Activated CD4-positive, alpha-beta T cell treated with anti-CD3 and anti-CD28 coated beads, Interleukin-2, amount 50 U/mL, for 24 hours (primary cell): ENCODE data around the gene HHAT.

Experiments
- DNase-seq, 2 donors: peaks; one replicate each; pipeline ENCODE4 v3.0.0-alpha.2; 2020; ENCODE audit warnings: low read depth in 1 of 2, low spot score in 1 of 2

HHAT gene

DNA sequence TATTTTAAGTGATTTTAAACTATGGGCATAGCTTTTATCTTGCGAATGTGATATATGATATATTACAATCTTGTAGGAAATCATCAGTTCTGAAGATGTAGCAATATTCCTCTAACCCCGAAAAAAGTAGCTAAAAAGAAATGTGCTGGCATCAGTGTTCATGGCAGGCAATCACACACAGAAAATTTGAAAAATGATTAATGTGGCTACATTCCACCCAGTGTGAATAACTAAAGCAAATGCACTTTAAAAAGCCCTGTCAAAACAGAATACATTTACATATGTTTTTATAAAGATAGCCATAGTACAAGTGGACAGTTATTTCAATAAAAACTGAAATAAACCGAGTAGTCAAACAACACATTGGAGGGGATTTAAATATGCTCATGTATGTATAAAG lies 260.2 kb downstream of the HHAT start:
- DNase-seq = no peak

DNA sequence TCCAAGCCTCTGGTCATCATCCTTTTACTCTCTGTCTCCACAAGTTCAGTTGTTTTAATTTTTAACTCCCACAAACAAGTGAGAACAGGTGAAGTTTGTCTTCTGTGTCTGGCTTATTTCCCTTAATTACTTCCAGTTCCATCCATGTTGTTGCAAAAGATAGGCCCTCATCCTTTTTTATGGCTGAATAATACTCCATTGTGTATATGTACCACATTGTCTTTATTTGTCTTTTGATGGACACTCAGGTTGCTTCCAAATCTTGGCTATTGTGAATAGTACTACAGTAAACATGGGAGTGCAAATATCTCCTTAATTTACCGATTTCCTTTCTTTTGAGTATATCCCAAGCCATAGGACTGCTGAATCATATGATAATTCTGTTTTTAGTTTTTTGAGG lies 262.5 kb downstream of the HHAT start:
- no peak for DNase-seq

DNA sequence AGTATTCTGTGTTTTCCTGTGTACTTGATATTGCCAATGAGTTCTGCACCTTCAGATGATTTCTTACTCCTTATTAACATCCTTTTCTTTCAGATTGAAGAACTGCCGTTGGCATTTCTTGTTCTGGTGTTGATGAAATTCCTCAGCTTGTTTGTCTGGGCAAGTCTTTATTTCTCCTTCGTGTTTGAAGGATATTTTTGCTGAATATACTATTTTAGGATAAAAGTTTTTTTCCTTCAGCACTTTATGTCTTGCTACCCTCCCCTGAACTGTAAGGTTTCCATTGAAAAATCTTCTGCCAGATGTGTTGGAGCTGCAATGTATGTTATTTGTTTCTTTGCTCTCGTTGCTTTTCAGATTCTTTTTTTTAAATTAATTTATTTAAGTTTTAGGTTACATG lies 265.9 kb downstream of the HHAT start:
- no peak for DNase-seq

DNA sequence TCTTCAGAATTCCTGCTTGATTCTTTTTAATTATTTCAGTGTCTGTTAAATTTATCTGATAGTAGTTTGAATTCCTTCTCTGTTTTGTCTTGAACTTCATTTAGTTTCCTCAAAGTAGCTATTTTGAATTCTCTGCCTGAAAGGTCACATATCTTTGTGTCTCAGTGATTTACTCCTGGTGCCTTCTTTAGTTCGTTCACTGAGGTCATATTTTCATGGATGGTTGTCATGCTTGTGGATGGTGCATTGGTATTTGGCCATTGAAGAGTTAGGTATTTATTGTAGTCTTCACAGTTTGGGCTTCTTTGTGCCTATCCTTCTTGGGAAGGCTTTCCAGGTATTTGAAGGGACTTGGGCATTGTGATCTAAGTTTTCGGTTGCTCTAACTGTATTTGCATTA lies 267.9 kb downstream of the HHAT start:
- no peak for DNase-seq

DNA sequence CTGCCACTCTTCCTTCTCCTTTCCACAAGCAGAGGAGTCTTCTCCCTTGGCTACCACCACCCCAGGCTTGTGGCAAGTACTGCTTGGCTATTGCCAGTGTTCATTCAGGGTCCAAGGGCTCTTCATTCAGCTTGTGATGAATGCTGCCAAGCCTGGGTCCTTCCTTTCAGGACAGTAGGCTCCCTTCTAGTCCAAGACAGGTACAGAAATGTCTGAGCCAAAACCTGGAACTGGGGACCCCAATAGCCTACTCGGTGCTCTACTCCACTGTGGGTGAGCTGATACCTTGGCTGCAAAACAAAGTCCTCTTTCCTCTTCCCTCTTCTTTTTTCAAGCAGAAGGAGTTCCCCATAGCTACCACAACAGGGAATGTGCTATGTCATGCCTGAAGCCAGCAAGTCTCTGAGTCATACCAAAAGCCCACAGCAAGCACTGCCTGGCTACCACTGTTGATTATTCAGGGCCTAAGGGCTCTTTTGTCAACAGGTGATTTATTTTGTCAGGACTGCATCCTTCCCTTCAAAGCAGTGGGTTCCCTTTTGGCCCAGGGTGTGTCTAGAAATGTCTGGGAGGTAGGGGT lies 268.9 kb downstream of the HHAT start:
- DNase-seq = no peak

DNA sequence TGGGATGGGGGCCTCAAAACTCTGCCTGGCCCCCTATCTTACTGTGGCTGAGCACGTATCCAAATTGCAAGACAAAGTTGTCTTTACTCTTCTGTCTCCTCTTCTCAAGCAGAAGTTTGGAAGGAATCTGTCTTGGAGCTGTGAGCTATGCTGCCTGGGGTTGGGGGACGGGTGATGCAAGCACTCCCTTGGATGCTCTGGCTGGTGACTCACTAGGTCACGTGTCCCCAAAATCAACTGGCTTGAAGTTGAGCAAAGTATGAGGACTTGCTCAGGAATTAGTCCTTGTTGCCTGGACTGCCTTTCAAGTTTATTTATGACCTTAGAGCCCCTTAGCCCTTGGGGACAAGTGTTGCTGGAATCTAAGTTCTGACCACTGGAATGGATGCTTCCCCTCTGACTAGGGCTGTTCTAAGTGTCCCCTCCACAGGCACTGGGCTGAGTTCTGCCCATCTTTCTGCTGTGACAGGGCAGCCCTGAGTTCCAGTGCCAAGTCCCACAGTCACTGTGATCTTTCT lies 269.5 kb downstream of the HHAT start:
- DNase-seq = no peak

DNA sequence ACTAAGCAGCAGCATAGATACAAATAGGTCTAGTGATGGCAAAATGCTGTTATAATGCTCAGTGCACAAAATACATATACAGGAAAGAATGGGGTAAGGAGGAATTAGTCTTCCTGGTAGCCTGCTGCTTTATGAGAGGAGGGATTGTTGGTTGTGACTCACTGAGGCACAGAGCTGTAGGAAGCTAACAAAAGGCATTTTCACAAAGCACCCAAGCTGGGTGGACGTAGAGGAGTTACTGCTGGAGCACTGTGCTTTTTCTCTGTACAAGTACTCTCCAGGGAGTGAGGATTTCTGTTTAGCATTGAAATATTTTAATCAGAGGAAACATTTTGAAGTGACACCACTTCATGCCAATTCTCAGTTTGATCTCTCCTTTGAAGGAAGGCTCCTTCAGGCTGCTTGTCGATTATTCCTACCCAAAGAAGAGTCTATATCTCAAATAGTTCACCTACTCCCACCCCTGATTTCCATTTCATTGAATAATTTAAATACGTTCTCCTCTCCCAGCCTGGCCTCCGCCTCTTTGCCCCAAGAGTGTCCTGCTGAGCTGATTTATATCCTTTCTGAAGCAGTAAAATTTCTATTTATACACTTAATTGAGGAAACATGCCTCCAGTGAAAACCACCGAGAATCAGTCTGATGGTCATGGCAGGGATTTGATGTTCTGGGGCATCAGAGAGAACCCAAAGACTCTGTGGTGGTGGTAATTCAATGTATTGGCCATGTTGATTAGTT lies 271.9 kb downstream of the HHAT start:
- no peak for DNase-seq

DNA sequence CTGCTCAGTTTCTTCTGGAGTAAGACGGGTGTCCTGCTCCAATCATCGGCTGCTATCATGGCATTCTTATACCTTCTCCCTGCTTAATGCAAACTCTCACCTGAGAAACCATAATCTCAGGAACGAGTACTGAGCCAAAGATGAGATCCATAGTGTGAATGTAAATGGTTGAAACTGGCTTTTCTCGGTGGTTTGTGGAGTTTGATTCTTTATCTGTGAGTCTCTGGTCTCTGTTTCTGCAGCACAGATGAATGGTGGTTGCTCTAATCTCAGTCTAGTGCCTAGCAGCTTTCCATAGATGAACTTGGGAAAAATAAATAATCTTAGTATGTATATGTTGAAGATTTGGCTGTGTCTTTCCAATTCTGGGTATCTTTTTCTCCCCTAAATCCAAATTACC lies 274.4 kb downstream of the HHAT start:
- DNase-seq = no peak

DNA sequence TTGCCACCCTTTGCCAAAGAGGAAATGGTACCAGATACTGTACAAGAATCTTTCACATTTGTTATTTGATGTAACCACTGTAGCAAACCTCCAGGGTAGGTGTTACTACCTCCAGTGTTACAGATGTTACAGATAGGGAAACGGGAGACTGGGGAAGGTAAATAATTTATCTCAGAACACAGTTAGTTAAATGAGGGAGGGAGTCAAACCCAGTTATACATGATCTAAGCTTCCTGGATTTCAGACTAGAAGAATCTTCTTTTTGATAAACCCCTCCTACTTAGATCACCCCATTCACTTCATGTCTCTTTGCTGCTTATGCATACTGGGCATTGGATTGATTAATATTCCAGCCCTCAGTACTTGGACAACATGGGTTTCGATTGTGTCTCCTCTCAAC lies 276.4 kb downstream of the HHAT start:
- DNase-seq = no peak

DNA sequence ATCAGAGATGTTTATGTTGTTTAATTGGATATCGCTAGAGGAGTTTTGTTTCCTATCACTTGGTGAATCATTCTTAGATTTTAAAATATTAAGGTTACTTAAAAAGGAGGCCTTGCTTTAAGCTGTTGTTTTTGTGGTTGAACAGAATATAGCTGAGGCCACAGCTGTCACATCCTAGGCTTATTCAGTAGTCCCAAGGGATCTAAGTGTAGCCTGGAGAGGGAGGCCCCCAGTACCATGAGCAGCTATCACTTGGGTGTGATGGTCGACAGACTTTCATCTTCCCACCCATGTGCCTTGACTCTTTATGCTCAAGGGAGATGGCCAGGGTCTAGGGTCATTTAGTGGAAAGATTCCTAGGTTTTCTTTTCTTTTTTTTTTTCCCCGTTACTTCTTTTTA lies 278.7 kb downstream of the HHAT start:
- DNase-seq = no peak

DNA sequence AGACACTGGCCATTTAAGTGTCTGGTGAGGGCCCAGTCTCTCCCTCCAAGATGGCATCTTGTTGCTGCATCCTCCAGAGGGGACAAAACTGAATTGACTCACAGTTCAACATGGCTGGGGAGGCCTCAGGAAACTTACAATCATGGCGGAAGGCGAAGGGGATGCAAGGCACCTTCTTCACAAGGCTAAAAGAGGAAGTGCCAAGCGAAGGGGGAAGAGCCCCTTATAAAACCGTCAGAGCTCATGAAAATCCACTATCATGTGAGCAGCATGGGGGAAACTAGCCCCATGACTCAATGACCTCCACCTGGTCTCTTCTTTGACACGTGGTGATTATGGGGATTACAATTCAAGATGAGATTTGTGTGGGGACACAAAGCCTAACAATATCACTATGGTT lies 280.1 kb downstream of the HHAT start:
- DNase-seq = no peak

DNA sequence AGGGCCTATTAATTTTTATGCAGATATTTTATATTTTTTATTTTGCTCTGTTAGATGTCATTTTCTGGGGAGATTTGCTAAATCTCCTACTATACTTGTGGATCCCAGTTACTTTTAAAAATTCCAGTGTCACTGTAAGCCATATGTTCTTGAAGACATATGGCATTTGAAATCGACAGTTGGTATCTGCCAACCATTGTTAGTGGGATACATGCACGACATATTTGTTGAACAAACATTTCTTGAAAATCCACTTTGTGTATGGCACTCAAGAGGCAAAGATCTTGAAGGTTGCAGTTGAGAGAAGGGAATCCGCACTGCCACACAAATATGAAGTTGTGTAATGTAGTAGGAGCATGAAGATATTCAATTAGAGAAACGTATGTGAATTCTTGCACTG lies 287.7 kb downstream of the HHAT start:
- DNase-seq = no peak

DNA sequence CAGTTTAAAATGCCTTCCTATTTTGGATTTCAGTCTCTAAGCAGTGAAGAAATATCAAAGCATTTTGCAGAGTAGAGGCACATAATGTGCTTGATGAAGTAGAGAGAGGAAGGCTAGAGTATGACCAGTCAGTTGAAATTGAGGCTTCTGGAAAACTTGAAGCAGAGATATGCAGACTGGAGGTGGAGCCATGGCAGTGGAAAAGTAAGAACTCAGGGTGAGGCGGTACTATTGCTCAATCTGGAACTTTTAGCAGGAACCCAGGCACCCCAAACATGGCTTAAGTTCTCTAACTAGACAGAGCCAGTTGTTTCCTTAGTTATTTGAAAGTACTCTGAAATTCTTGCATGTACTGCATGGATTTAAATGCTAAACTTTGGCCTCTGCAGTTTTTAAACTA lies 288.6 kb downstream of the HHAT start:
- no peak for DNase-seq

DNA sequence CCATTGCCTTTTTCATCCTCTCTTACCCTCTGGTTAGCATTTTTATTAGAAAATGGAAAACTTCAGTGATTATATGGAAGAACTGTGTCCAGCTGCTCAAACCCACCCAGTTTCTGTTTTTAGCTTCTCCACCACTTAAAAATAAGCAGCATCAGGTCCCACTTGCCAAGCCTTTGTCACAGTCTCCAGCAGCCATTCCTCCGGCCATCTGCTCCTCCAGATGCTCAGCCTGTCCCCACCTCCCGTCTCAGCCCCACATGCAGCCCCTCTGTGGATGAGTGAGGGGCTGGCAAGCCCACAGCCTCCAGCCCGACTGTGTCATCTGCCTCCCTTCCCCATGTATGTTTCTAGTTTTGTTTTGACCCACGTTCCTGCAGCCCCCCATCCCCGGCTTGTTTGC lies 289.7 kb downstream of the HHAT start:
- no peak for DNase-seq

DNA sequence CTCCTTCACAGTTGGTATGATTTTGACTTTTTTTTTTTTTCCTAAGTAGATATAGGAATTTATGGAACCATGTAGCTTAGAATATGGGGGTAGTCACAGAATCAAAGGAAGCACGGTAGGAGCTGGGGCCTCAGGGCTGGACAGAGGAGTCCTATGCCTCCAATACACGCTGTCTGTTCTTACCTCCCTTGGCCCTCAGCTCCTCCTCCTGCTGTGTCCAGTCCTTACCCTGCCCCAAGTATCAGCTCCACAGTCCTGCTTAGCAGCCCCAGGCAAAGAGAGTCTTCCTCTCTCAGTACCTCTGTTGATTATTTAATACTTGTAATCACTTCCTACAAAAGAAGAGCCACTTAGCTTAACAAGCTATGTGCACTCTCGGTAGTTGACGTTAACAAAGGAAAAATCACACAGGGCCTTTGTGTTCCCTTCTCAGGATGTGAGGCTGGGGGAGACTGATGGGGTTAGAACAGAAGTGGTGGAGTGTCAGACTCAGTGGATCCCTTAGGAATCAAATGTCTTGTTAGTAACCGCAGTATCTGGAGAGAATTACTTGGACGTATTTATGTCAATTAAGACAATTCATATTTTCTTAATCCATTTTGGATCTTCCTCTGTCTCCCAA lies 292.3 kb downstream of the HHAT start:
- no peak for DNase-seq

DNA sequence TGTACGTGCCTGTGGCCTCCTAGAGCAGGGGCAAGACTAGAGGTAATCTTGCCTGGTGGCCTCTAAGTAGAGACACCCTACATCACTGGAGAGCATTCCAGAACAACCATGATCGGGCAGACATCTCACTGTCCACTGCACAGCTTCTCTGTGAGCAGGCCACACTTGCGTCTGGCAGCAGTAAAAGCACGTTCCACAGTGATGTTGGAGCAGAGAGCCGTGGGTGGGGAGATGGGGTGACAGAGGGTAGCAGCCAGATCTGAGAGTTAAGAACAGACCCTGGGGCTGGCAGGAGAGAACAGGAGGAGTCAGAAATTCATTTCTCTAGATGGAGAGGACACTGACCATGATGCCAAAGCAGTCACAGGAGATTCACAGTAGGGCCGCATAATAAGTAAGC lies 293.0 kb downstream of the HHAT start:
- no peak for DNase-seq

DNA sequence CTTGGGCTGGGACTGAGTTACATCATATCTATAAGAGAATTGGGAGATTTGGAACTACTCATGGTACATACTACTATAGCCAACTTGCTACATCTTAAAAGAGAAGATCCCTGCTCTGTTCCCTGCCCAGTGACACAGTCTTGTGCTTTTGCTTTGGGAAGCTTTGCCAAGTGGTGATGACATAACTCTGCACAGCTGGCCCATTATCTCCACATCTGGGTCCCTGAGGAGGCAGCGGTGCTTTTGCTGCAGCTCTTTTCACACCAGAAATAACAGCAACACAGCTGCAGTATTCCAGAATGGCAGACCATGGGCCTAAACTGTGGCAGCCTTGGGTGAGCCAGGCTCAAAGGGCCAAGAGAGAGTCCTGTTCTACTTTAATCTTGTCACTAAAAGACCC lies 296.0 kb downstream of the HHAT start:
- DNase-seq = no peak

DNA sequence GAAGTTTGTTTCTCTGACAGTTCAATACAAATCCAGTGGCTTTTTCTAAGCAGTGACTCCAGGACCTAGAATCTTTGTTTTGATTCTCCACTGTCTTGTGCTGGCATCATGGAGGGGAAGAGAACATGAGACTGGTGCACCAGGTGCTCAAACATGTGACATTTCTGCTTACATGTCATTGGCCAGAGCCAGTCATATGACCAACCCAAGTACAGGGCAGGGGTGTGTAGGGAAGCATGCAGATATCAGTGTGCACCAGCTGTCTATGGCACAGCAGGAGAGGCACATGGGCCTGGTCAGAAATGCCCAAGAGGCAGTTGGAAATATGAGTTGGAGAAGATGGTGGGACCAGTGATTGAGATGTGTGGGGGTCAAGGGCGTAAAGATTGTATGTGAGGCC lies 297.0 kb downstream of the HHAT start:
- no peak for DNase-seq

DNA sequence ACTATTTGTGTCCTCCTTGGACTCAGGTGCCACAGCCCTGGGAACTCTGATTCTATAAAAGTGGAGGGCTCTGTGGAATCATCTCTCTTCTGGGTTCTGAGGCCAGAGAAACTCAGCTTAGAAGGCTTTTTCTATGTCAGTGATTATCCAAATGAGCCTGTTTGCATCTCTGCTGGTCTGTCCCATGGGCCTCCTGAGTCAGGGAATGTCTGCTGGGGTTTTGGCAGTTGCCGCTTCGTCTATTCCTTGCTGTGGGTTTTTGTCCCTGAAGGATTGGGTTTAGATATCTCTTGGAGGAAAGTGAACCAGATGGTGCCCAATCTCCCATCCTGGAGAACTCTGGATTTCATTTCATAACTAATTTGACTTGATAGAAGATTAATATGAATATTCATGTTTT lies 297.6 kb downstream of the HHAT start:
- no peak for DNase-seq

DNA sequence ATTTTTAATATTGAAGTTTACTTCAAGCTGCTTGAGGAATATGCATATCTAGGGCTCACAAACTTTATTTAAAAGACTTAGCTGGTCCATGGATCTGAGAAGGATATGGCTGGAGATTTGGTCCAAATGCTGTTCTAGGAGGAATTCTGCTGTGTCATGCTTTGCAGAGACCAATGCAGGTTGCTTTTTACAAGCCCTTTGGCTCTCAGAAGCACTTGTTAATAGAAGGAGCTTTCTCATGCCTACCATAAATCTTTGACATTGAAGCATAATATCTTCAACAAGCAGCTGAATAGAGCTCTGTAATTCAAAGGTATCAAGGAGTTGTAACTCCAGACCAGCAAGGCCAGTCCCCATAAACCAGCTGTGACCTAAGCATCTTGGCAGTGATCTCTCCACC lies 299.1 kb downstream of the HHAT start:
- no peak for DNase-seq

DNA sequence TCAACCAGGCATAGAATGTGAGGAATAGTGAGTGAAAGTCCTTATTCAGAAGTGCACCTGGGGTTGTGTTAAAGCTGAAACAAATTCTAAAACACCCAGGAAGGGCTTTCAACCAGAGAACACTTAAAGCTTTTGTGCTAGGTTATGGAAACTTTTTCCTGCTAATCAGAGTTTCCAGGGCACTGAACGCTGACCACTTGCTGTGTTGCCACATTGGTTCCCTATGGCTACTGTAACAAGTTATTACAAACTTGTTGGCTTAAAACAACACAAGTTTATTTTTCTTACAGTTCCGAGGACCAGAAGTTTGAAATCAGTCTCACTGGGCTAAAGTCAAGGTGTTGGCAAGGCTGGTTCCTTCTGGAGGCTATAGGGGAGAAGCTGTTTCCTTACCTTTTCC lies 300.6 kb downstream of the HHAT start:
- no peak for DNase-seq

DNA sequence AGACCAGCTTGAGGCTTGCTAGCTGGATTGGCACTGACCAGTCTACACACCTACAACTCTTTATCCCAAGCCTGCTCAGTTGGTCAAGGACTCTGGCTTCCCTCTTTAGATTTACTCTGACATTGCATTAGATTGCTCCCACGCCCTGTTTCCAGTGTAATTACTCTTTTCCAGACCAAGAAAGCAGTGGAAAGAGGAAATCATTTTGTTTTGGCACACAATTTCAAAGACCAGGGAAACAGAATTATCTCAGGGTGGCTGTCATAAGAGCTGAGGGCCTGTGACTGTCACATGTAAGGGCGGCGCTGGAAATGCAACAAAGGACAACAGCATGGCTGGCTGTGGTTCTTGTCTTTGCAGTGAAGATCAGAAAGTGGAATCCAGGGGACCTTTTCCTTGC lies 302.7 kb downstream of the HHAT start:
- DNase-seq = no peak

DNA sequence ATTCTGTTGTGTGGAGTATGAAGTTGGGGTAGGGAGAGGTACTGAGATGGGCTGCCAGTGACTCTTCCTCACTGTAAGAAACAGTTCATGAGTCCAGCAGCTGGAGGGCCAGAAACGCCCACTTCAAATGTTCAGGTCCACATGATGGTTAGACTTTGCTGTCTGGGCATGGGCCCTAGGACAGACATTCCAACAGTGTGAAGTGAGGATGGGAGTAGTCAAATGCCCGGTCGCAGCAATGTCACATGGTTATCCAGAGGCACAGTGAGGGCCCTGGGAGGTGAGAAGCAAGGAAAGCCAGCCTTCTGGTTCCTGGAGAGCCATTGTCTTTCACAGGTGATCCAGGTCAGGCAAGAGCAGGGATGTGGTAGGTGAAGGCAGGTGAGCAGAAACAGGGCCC lies 304.4 kb downstream of the HHAT start:
- no peak for DNase-seq
